Activated naive CD4-positive, alpha-beta T cell treated with anti-CD3 and anti-CD28 coated beads, Interleukin-2, amount 10 ng/mL, durations not matched to agents 5 hours and 36 hours (primary cell): ENCODE data around the gene CYB5R2. TPM values are rescaled to one million over a fixed set of nuclear protein-coding genes. Genes with fewer than 3 reads are reported as not detected.

Source experiments
- total RNA-seq, 2 experiments: library from RNA; stranded (reverse); gene quantifications; one replicate each; pipeline ENCODE4 v1.2.3, GENCODE V29; 2021

CYB5R2 gene
- under 1 TPM; 0.81 to 0.84 TPM for total RNA-seq

GRCh38 chr11:7672960-7673723 is at the start of gene CYB5R2:
Gene CYB5R2 (minus strand): TSS chr11:7673500. CDS start chr11:7672825, 675 bp downstream.

DNA sequence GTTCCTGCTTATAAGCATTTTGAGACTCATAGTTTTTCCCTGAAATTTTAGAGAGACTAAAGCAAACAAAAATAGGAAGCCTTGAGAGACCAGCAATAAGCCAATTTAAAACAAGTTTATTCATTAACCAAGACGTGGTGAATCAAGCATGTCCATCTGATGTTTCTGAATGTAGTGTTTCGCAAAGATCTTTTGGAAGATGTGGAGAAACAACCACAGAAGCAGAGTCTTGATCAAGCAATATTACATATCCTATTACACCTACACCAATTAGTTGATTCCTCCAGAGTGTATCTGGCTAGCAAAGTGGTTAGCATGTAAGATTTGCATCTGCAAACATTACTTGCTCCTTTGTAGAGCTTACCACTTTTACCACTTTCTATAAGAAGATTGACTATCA is 33.1 kb upstream of the CYB5R2 start, which contains the start of gene OVCH2:
TSS of gene OVCH2 (minus strand) at position 101 of the 400 bp plus-strand sequence. CDS start at position 18, 83 bp downstream.

Other genes with a start within 250 kb of the CYB5R2 start
- not detected for gene OLFML1, start 188.0 kb downstream of the CYB5R2 start, total RNA-seq
- 10 to 100 TPM; 34.1 to 37.2 TPM for gene PPFIBP2, start 159.5 kb downstream of the CYB5R2 start, total RNA-seq
- gene OVCH2, start 33.0 kb upstream of the CYB5R2 start, total RNA-seq, result not detected
- gene OR5P2, start 123.4 kb upstream of the CYB5R2 start, total RNA-seq, result not detected
- not detected for gene OR5P3, start 157.3 kb upstream of the CYB5R2 start, total RNA-seq